ENCODE results near the gene LBHD2.
"Not testable (repeated sequence)": the region's sequence is repeated elsewhere in the genome, so short reads cannot be mapped to it uniquely, and the experiment has no call there.

GRCh38 chr14:103115086-103115679 is 31.2 kb downstream of the LBHD2 start:
- TF ChIP-seq CTCF (IDR thresholded peaks at IDR 0.05 in 2 of 3, conservative IDR thresholded peaks at IDR 0.05 in 1 of 3; ENCODE audit: borderline replicate concordance in 1 of 3, insufficient read depth in 1 of 3, low read depth in 2 of 3, low read length in 2 of 3); CEBPB (IDR thresholded peaks at IDR 0.05; ENCODE audit: low read depth); EZH2 (IDR thresholded peaks at IDR 0.05); POLR2A (IDR thresholded peaks at IDR 0.05; ENCODE audit: borderline replicate concordance, extremely low read depth, insufficient read depth, insufficient read length); POLR2AphosphoS5 (IDR thresholded peaks at IDR 0.05; ENCODE audit: low read depth, low read length); YY1 (IDR thresholded peaks at IDR 0.05; ENCODE audit: extremely low read depth, insufficient replicate concordance, low read depth, low read length): not testable (repeated sequence)
